SU-DHL-6 (cell line): ENCODE data around the gene SLC25A4.

Experiments
- CTCF ChIP-seq: fragments of 200-600 bp; sonication (generic); IDR thresholded peaks from one replicate; pipeline ENCODE4 v1.5.1; 2017; ENCODE audit warnings: antibody characterized with exemption, mild to moderate bottlenecking, low read length, moderate library complexity; ENCODE audit not compliant: insufficient read depth, poor library complexity, severe bottlenecking
- EZH2phosphoT487 ChIP-seq: fragments of 200-600 bp; sonication (generic), shearing (Covaris generic); conservative IDR thresholded peaks from 2 replicates; pipeline ENCODE4 v1.6.1; 2018; ENCODE audit warnings: mild to moderate bottlenecking, antibody characterized with exemption, low read length, moderate library complexity, mixed read lengths

GRCh38 chr4:185110375-185110823 is 32.7 kb upstream of the SLC25A4 start:
- TF ChIP-seq CTCF = no peak
- no peak for TF ChIP-seq EZH2phosphoT487
